Body of pancreas (tissue), 4 donors: ENCODE results near the gene MEOX1. TPM values are rescaled to one million over a fixed set of nuclear protein-coding genes. Genes with fewer than 3 reads are reported as not detected.

ENCODE experiments used
- ATAC-seq: fragments of 150-250 bp; one replicate; pipeline ENCODE4 v1.9.1; 2016
- DNase-seq, 4 donors: peaks; one replicate each; pipeline ENCODE4 v3.0.0-alpha.2; 2019
- H3K27ac ChIP-seq, 4 donors: fragments of 200-600 bp; sonication (generic); 1 replicate in 3 of 4; 2 replicates in 1 of 4; pipeline versions ENCODE4 v1.5.1 to v1.6.1; 2016 to 2019; ENCODE audit warnings: mild to moderate bottlenecking in 1 of 4, mixed read lengths in 1 of 4, moderate library complexity in 1 of 4
- H3K27me3 ChIP-seq, 2 donors: fragments of 200-600 bp; sonication (generic); one replicate each; pipeline ENCODE4 v1.6.0; 2016; ENCODE audit warnings: mild to moderate bottlenecking in 1 of 2
- H3K36me3 ChIP-seq, 2 donors: fragments of 200-600 bp; sonication (generic); replicated peaks in 1 of 2; 2 replicates each; pipeline ENCODE4 v1.5.1; 2016; ENCODE audit warnings: low read depth in 2 of 2; ENCODE audit not compliant: insufficient read depth in 1 of 2
- H3K4me1 ChIP-seq: fragments of 200-600 bp; sonication (generic); one replicate; pipeline ENCODE4 v1.6.0; 2016
- H3K4me3 ChIP-seq, 2 donors: fragments of 200-600 bp; sonication (generic); 1 replicate in 1 of 2; 2 replicates in 1 of 2; pipeline ENCODE4 v1.5.1; 2016 to 2019
- H3K9me3 ChIP-seq, 3 donors: fragments of 200-600 bp; sonication (generic); 1 replicate in 2 of 3; 2 replicates in 1 of 3; pipeline ENCODE4 v1.5.1; 2016
- POLR2A ChIP-seq, 3 donors: fragments of 450-650 bp; IDR thresholded peaks; one replicate each; pipeline ENCODE4 v1.6.1; 2016; ENCODE audit warnings: antibody characterized with exemption in 3 of 3, mild to moderate bottlenecking in 2 of 3
- WGBS, 2 donors: methylation state at CpG; one replicate each; pipeline ENCODE4 v1.1.5; 2017; 5-methylcytosine and 5-hydroxymethylcytosine counted together
- intact Hi-C: fragments of 100-400 bp; cut with DNase I; formaldehyde crosslinking; loops from one replicate; pipeline ENCODE4 v1.15.1; 2023
- total RNA-seq, 2 donors: library from RNA; depleted of rRNA; stranded (reverse); fragments of >200 nt; gene quantifications; one replicate each; pipeline ENCODE4 v1.1.0, GENCODE V29; 2016
- TF ChIP-seq, protein P1 (sequence below), 7 experiments: fragments of 450-650 bp in 4 of 7; fragments of 200-600 bp in 3 of 7; sonication (generic) in 3 of 7; IDR thresholded peaks; one replicate each; pipeline ENCODE4 v1.5.1; 2016 to 2019; ENCODE audit warnings: antibody characterized with exemption in 7 of 7

The MEOX1 gene
- total RNA-seq, 2 donors from 2014 or later, result 0.52 to 2.3 TPM

DNA sequence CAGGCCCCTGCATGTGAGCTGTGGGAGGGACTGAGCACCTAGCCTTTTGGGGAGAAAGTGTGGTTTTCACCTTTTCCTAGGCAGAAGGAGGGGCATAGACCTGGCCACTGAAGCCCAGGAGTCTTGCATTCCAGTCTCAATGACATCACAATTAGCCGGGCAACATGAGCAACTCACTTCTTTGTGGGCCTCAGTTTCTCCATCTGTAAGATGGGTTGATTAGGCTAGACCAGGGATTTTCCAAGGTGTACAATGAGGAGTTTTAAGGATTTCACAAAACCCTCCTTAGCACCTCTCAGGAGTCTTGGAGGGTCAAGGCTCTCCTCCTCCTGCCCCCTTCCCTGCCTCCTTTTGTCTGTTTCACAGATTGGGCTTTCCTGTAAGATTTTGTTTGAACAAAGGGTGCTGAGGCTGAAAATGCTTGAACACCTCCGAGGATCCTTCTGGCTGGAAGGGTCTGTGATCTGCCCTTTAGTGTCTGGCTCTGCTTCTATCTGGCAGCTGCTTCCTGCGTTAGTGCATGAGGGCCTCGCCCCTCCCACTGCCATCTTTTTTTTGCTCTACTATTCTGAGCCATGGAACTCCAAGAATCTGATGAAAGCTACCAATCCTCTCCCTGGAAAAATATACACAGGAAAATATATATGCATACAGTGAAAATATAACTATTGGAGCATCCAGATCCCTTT, 63.2 kb downstream of the MEOX1 start:
- H3K27ac ChIP-seq, result no peak overlapping the region
- H3K4me3 ChIP-seq, result no peak overlapping the region
- H3K27me3 ChIP-seq, result no peaks in the 10 kb centered on the region
- no peak for DNase-seq
- intact Hi-C loops, result no loop called here
- no peaks in the 10 kb centered on the region for H3K9me3 ChIP-seq
- no peak for ATAC-seq
- TF ChIP-seq, protein P1, sequence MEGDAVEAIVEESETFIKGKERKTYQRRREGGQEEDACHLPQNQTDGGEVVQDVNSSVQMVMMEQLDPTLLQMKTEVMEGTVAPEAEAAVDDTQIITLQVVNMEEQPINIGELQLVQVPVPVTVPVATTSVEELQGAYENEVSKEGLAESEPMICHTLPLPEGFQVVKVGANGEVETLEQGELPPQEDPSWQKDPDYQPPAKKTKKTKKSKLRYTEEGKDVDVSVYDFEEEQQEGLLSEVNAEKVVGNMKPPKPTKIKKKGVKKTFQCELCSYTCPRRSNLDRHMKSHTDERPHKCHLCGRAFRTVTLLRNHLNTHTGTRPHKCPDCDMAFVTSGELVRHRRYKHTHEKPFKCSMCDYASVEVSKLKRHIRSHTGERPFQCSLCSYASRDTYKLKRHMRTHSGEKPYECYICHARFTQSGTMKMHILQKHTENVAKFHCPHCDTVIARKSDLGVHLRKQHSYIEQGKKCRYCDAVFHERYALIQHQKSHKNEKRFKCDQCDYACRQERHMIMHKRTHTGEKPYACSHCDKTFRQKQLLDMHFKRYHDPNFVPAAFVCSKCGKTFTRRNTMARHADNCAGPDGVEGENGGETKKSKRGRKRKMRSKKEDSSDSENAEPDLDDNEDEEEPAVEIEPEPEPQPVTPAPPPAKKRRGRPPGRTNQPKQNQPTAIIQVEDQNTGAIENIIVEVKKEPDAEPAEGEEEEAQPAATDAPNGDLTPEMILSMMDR (IDR thresholded peaks at IDR 0.05), result no peak
- no peak for TF ChIP-seq POLR2A (IDR thresholded peaks at IDR 0.05)
- no peaks in the 10 kb centered on the region for H3K4me1 ChIP-seq
- no peaks in the 10 kb centered on the region for H3K36me3 ChIP-seq
- WGBS, 2 donors, result 83 to 84% methylated on average over 4 of the region's 4 CpGs

DNA sequence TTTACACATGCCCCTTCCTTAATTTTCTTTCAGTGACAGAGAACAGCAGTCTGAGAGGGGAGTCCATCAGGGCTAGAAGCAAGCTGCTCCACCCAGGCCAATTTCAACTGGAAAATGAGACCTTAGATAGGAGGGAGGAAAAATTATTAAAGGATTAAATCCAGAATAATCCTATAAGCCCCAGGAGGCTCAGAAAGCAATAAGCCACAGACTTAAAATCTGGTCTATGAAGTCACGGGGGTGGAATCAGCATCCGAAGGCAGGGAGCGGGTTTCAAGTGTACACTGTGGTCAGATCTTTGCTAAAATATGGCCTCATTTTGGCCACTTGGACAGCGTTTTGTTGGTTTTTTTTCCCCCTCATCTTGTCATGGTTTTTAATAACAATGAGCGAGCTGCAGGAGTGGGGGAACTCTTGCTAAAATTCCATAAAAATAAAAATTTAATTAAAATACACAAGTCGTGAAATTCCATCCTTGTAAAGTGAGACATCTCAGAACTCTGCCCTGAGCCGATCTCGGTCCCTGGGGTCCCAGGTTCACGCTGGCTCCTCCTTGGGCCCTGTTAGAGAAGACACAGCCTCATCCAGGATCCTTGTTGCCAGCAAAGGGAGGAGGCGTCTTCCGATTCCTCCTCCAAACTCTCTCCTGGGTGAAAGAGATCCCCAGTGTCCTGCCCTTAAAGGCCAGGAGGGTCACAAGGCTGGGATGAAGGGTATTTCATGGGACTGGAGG, 63.9 kb downstream of the MEOX1 start:
- Histone ChIP-seq H3K27ac (no peak overlapping the region), H3K36me3 (no peaks in the 10 kb centered on the region), H3K4me1 (no peaks in the 10 kb centered on the region), H3K27me3 (no peaks in the 10 kb centered on the region), H3K9me3 (no peaks in the 10 kb centered on the region), H3K4me3 (no peak overlapping the region)
- ATAC-seq (no peak), DNase-seq (no peak)
- TF ChIP-seq, protein P1 (IDR thresholded peaks at IDR 0.05), result no peak
- no peak for TF ChIP-seq POLR2A (IDR thresholded peaks at IDR 0.05)
- intact Hi-C loops, result no loop called here
- 74 to 75% methylated on average over 8 to 11 of the region's 11 CpGs for WGBS, 2 donors

DNA sequence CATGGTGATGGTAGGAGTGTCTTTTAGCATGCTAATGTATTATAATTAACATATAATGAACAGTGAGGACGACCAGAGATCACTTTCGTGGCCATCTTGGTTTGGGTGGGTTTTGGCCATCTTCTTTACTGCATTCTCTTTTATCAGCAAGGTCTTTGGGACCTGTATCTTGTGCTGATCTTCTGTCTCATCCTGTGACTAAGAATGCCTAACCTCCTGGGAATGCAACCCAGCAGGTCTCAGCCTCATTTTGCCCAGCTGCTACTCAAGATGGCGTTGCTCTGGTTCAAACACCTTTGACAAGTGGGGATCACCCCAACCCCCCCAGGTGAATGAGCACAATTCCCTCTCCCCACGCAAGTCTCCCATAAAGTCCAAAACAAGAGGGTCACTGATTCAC, 66.3 kb downstream of the MEOX1 start:
- H3K4me3 ChIP-seq, result no peak overlapping the region
- no peaks in the 10 kb centered on the region for H3K27me3 ChIP-seq
- TF ChIP-seq, protein P1 (IDR thresholded peaks at IDR 0.05), result no peak
- no peak for TF ChIP-seq POLR2A (IDR thresholded peaks at IDR 0.05)
- no peak overlapping the region for H3K27ac ChIP-seq
- no peaks in the 10 kb centered on the region for H3K9me3 ChIP-seq
- no peaks in the 10 kb centered on the region for H3K4me1 ChIP-seq
- DNase-seq (no peak), ATAC-seq (no peak)
- 50 to 63% methylated on average over 4 of the region's 4 CpGs for WGBS, 2 donors
- intact Hi-C loops, result no loop called here
- no peaks in the 10 kb centered on the region for H3K36me3 ChIP-seq

DNA sequence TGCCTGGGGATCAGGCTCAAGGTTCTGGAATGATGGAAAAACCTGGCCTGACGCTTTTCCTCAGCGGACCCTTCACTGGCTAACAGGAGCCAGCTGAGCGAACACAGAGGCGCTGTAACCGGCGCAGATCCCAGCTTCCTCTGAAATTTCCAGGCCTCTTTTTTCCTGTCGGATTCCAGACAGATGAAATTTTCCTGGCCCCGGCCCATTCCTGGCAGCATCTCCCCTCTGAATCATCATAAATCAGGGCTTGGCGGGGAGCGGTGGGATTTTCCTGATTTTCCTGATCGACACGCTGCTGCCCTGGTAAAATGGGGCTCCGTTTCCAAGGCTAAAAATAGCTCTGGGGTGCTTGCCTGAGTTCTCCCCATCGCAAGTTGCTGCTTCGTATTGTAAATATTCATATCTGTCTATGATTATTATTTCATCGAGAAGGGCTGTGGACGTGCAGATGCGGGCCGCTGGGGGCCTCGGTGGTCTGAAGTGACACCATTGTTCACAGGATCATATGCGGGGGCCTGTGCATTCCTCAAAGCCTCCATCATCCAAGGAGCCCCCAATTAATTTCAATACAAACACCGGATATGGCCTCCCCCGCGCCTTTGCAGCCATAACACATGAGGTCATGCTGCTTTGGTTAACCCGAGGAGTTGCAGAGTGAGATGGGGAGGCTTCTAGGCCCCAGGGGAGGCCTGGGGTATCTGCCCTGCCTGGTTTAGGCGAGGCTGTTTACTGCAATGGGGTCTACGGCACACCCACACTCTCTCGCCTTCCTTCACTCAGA, 69.8 kb downstream of the MEOX1 start:
- Histone ChIP-seq H3K4me1 (no peaks in the 10 kb centered on the region), H3K27ac (peak overlapping the region in 3 of 4 donors; percentile 26 to 41 (median 40)), H3K9me3 (no peaks in the 10 kb centered on the region), H3K36me3 (no peaks in the 10 kb centered on the region), H3K27me3 (no peaks in the 10 kb centered on the region), H3K4me3 (no peak overlapping the region)
- ATAC-seq, result peak; percentile 55
- intact Hi-C loops, result no loop called here
- 59 to 70% methylated on average over 27 to 28 of the region's 28 CpGs for WGBS, 2 donors
- DNase-seq, result peak in 3 of 4 donors; percentile 30 to 43 (median 40)
- TF ChIP-seq POLR2A (IDR thresholded peaks at IDR 0.05), result no peak
- TF ChIP-seq, protein P1 (IDR thresholded peaks at IDR 0.05), result no peak
